Lung (tissue), 12 donors: ENCODE results near the gene TMEM248. TPM values are rescaled to one million over a fixed set of nuclear protein-coding genes. Genes with fewer than 3 reads are reported as not detected.

ENCODE experiments used
- ATAC-seq: fragments of 200-7000 bp; cut with Tn5 transposase; one replicate; pipeline ENCODE4 v1.9.1; 2020; ENCODE audit warnings: moderate number of reproducible peaks; ENCODE audit not compliant: insufficient read depth, low FRiP score
- DNase-seq, 3 donors: peaks; one replicate each; pipeline ENCODE4 v3.0.0-alpha.2; 2013 to 2017
- H3K27ac ChIP-seq, 2 donors: one replicate each; pipeline ENCODE4 v1.5.1; 2013; ENCODE audit warnings: mild to moderate bottlenecking in 2 of 2, moderate library complexity in 2 of 2, control low read depth in 1 of 2, inconsistent platforms in 1 of 2, low read depth in 1 of 2, low read length in 1 of 2
- H3K27me3 ChIP-seq, 3 donors: one replicate each; pipeline ENCODE4 v1.5.1; 2013; ENCODE audit warnings: low read length in 2 of 3; ENCODE audit not compliant: control insufficient read depth in 3 of 3, insufficient read depth in 3 of 3
- H3K36me3 ChIP-seq, 4 donors: one replicate each; pipeline ENCODE4 v1.5.1; 2013; ENCODE audit warnings: low read length in 4 of 4, mild to moderate bottlenecking in 1 of 4, moderate library complexity in 1 of 4; ENCODE audit not compliant: control insufficient read depth in 4 of 4, insufficient read depth in 4 of 4
- H3K4me1 ChIP-seq, 5 donors: one replicate each; pipeline ENCODE4 v1.5.1; 2013; ENCODE audit warnings: low read length in 5 of 5, mild to moderate bottlenecking in 2 of 5, moderate library complexity in 1 of 5; ENCODE audit not compliant: control insufficient read depth in 5 of 5, insufficient read depth in 5 of 5
- H3K4me3 ChIP-seq: one replicate; pipeline ENCODE4 v1.5.1; 2013; ENCODE audit warnings: mild to moderate bottlenecking, control low read depth, moderate library complexity
- H3K9ac ChIP-seq, 2 donors: one replicate each; pipeline ENCODE4 v1.5.1; 2013; ENCODE audit warnings: low read length in 2 of 2, control low read depth in 1 of 2; ENCODE audit not compliant: insufficient read depth in 1 of 2
- H3K9me3 ChIP-seq, 4 donors: one replicate each; pipeline ENCODE4 v1.5.1; 2013; ENCODE audit warnings: low read length in 3 of 4, mild to moderate bottlenecking in 1 of 4, moderate library complexity in 1 of 4; ENCODE audit not compliant: control insufficient read depth in 4 of 4, insufficient read depth in 3 of 4
- WGBS, 2 donors: extraction: QIAGEN DNeasy Blood & Tissue Kit; methylation state at CpG; one replicate each; pipeline ENCODE4 v1.1.7; 2013; 5-methylcytosine and 5-hydroxymethylcytosine counted together
- polyA plus RNA-seq, 2 donors: library from polyadenylated mRNA; stranded (reverse); fragments of 200-250 nt; gene quantifications; one replicate each; pipeline ENCODE4 v1.2.1, GENCODE V29; 2013
- total RNA-seq, 2 donors: library from RNA; depleted of rRNA in 1 of 2; stranded (reverse); fragments of >200 nt in 1 of 2; gene quantifications; one replicate each; pipeline ENCODE4 v1.2.1, GENCODE V29; 2014 to 2021
- TF ChIP-seq, protein P1 (sequence below): IDR thresholded peaks from 2 replicates; pipeline ENCODE4 v1.5.1; 2012; ENCODE audit warnings: mild to moderate bottlenecking; ENCODE audit errors: control extremely low read depth, extremely low read depth
- donor health status: control.
- donor health status: control.
- donor health status: Bipolar disorder and iron deficiency.
- donor health status: healthy.
- donor health status: DM: yes; HTN: yes; CAD: no.

TMEM248 gene
- total and polyA plus RNA-seq, 4 donors = 46.0 to 114 (median 63.1) TPM

DNA sequence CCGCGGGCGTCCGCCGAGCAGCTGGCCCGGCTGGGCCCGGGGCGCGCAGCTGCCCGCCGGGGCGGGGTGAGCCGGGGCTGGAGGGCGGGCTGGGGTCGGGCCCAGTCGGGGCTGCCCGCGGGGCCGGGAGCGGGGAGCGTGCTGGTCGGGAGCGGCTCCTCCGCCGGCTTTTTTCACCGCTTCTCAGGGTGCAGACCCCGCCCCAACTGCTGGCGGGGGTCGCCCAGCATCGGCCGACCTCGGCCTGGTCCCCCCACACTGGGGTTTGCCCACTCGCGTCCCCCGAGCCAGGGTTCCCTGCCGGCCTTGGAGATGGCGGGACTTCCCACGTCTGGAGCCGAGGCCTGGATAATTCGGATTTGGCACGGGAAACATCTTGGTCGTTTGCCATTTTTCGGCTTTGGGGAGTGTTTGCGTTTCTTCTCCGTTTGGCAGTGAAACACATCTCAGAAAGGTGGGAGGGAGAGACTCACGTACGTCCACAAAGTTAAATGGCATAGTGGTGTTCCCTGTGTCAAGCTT is 432 bp downstream of the TMEM248 start:
- H3K4me1 ChIP-seq = peaks cover 2 to 18% (median 15%) of the 10 kb centered on the region in 5 donors
- H3K4me3 ChIP-seq = peak overlapping the region; percentile 100
- peak overlapping the region; percentile 71 to 93 for H3K27ac ChIP-seq
- H3K9me3 ChIP-seq = no peaks in the 10 kb centered on the region
- peak; percentile 60 to 78 (median 75) for DNase-seq
- peak; percentile 12 for ATAC-seq
- peaks cover 0 to 13% (median 2%) of the 10 kb centered on the region in 4 donors for H3K36me3 ChIP-seq
- H3K27me3 ChIP-seq = no peaks in the 10 kb centered on the region
- 0 to 1% methylated on average over 31 to 47 of the region's 47 CpGs for WGBS, 2 donors
- peak overlapping the region; percentile 72 to 91 for H3K9ac ChIP-seq
- TF ChIP-seq, protein P1, sequence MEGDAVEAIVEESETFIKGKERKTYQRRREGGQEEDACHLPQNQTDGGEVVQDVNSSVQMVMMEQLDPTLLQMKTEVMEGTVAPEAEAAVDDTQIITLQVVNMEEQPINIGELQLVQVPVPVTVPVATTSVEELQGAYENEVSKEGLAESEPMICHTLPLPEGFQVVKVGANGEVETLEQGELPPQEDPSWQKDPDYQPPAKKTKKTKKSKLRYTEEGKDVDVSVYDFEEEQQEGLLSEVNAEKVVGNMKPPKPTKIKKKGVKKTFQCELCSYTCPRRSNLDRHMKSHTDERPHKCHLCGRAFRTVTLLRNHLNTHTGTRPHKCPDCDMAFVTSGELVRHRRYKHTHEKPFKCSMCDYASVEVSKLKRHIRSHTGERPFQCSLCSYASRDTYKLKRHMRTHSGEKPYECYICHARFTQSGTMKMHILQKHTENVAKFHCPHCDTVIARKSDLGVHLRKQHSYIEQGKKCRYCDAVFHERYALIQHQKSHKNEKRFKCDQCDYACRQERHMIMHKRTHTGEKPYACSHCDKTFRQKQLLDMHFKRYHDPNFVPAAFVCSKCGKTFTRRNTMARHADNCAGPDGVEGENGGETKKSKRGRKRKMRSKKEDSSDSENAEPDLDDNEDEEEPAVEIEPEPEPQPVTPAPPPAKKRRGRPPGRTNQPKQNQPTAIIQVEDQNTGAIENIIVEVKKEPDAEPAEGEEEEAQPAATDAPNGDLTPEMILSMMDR = no peak

DNA sequence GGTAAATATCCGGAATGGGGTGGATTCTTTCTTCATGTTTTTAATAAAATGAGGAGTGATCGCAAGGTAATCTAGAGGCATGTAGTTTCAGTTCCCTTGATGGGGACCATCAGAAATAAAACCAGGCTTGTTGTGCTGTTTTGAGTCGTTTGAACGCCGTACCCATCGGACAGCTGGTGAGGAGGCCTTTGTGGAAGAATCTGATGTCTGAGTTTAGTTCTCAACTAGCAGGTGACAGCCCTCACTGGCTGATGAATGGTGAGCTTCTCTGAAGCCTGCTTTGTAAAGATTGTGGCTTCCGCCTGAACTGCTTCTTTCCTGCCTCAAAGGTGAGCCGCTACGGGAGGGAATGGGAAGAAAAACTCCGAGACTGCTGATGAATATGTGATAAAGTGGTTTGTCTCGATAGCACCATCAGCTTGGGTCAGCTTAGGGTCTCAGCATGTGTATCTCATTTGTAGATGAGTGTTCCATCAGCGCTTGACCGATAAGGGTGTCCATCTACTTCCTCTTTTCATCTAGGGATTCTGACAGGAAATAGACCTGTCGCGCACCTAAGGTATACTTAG is 977 bp downstream of the TMEM248 start:
- no peaks in the 10 kb centered on the region for H3K9me3 ChIP-seq
- peaks cover 0 to 13% (median 2%) of the 10 kb centered on the region in 4 donors for H3K36me3 ChIP-seq
- no peak for DNase-seq
- peak overlapping the region; percentile 71 to 93 for H3K27ac ChIP-seq
- peak overlapping the region; percentile 72 to 91 for H3K9ac ChIP-seq
- TF ChIP-seq, protein P1 = no peak
- H3K27me3 ChIP-seq = no peaks in the 10 kb centered on the region
- H3K4me3 ChIP-seq = peak overlapping the region; percentile 100
- H3K4me1 ChIP-seq = peaks cover 2 to 18% (median 15%) of the 10 kb centered on the region in 5 donors
- no peak for ATAC-seq
- 3% methylated on average over 15 of the region's 15 CpGs for WGBS, 2 donors

DNA sequence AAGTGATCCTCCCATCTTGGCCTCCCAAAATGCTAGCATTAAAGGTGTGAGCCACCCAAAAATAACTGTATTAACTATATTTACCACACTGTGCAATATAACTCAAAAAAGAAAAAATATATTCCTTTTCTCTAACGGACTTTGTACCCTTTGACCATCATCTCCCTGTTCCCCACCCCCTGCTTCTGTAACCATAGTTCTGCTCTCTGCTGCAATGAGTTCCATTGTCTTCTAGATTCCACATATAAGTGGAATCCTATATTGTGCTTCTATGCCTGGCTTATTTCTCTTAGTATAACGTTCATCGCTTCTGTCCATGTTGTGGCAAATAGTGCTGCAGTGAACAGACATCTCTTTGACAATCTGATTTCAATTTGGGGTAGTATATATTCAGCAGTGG is 4.2 kb downstream of the TMEM248 start:
- no peak overlapping the region for H3K9ac ChIP-seq
- no peaks in the 10 kb centered on the region for H3K27me3 ChIP-seq
- H3K9me3 ChIP-seq = no peaks in the 10 kb centered on the region
- DNase-seq (no peak), ATAC-seq (no peak)
- no peak overlapping the region for H3K27ac ChIP-seq
- H3K36me3 ChIP-seq = peaks cover 0 to 13% (median 2%) of the 10 kb centered on the region in 4 donors
- WGBS, 2 donors = 88 to 91% methylated on average over 3 of the region's 3 CpGs
- peaks cover 2 to 19% (median 14%) of the 10 kb centered on the region in 5 donors for H3K4me1 ChIP-seq
- no peak overlapping the region for H3K4me3 ChIP-seq
- TF ChIP-seq, protein P1 = no peak
